Measurements from ENCODE around the gene MTF1.

MTF1 gene

GRCh38 chr1:37831109-37831508, 28.3 kb downstream of the MTF1 start:
- TF ChIP-seq CTCF (IDR thresholded peaks at IDR 0.05; ENCODE audit: insufficient read depth, low read depth, low read length, missing control alignments), result no peak
- no peak overlapping the region for H3K4me3 ChIP-seq (ENCODE audit: low read length)
- no peak for DNase-seq (ENCODE audit: low read depth)

- TF ChIP-seq CTCF (IDR thresholded peaks at IDR 0.05; ENCODE audit: insufficient read depth, low read depth, low read length, missing control alignments), result no peak
- no peak overlapping the region for H3K4me3 ChIP-seq (ENCODE audit: low read length)
- DNase-seq (ENCODE audit: low read depth), result peak; percentile 66
Observed at GRCh38 chr1:37828410-37829074, 30.9 kb downstream of the MTF1 start.

GRCh38 chr1:37825506-37825905, 33.9 kb downstream of the MTF1 start:
- H3K4me3 ChIP-seq (ENCODE audit: low read length), result no peak overlapping the region
- no peak for DNase-seq (ENCODE audit: low read depth)

GRCh38 chr1:37824001-37824400, 35.4 kb downstream of the MTF1 start:
- no peak overlapping the region for H3K4me3 ChIP-seq (ENCODE audit: low read length)
- no peak for TF ChIP-seq CTCF (IDR thresholded peaks at IDR 0.05; ENCODE audit: insufficient read depth, low read depth, low read length, missing control alignments)
- DNase-seq (ENCODE audit: low read depth), result no peak

More at GRCh38 chr1:37825506-37825905, 33.9 kb downstream of the MTF1 start:
- no peak for TF ChIP-seq CTCF (IDR thresholded peaks at IDR 0.05; ENCODE audit: insufficient read depth, low read depth, low read length, missing control alignments)

DNA sequence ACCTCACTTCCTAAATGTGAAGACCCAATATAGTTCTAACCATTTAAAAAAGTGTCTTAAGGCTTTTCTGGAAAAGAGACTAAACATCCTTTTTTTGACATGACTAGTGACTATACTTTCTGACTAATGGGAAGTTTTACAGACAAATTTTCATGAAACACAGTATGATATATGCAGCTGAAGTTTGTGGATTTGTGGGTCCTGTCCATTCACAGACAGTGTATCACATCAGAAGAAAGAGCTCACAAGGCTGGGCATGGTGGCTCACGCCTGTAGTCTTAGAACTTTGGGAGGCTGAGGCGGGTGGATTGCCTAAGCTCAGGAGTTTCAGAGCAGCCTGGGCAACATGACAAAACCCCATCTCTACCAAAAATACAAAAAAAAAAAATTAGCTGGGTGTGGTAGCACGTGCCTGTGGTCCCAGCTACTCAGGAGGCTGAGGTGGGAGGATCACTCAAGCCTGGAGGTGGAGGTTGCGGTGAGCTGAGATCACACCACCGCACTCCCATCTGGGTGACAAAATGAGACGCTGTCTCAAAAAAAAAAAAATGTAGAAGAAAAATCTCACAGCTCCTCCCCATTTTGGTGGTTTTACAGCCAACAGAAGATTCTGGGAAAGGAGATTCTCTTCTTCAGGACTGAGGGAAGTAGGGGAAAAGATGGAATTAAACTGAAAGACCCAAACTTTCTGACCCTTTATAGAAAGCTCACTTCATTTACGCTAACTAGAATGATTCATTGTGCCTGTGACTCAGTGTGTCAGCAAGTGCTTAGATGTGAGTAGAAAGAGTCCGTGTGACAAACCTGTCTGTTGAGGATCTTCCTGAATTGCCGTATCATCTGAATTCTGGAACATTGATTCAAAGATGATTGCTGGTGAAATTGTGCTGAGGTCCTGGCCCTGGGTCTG, 36.2 kb downstream of the MTF1 start:
- TF ChIP-seq CTCF (IDR thresholded peaks at IDR 0.05; ENCODE audit: insufficient read depth, low read depth, low read length, missing control alignments), result no peak
- DNase-seq (ENCODE audit: low read depth), result peak; percentile 76
- H3K4me3 ChIP-seq (ENCODE audit: low read length), result no peak overlapping the region

DNA sequence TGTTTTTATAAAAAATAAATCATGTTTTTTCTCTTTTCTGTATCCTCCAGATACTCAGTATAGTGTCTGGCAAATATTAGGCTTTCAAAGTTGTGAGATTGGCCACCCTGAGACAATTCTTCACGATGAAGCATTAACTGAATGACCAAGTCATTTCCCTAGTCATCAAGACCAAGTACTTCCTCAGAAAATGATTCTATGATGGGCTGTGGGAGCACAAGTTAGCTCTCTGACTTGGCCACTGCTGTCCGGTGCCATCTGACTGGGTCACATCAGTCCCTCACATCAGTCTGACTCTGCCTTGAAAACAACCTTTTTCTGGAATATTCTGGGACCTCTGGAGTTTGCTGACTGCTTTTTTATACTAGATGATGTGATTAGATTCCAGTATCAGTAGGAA, 37.9 kb downstream of the MTF1 start:
- TF ChIP-seq CTCF (IDR thresholded peaks at IDR 0.05; ENCODE audit: insufficient read depth, low read depth, low read length, missing control alignments), result no peak
- DNase-seq (ENCODE audit: low read depth), result no peak
- no peak overlapping the region for H3K4me3 ChIP-seq (ENCODE audit: low read length)

All from epithelial cell of esophagus (primary cell).